ENCODE data around the gene PHIP.

PHIP gene

DNA sequence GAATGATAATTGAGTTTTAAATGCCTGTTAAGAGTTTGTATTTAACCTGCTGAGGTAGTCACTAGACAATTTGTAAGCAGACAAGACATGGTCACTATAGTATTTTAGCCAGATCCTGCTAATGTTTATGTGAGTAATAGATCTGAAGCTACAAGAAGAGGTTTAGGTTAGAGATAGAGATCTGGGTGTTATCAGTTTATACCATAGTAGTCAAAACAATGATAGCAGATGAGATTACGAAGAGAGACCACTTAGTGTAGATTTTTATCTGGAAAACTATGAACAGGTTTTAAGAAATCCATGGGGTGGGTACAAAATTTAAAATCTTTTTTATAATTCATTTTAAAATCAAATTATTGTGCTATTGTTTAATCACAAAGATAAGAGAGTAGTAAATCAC, 47.5 kb downstream of the PHIP start:
- Histone ChIP-seq H3K4me3 (ENCODE audit: low read length) (no peak overlapping the region), H3K27me3 (ENCODE audit: insufficient read depth, low read length) (no peaks in the 10 kb centered on the region), H3K9me3 (ENCODE audit: low read length) (no peaks in the 10 kb centered on the region), H3K4me1 (ENCODE audit: insufficient read depth, low read length) (no peaks in the 10 kb centered on the region), H3K36me3 (ENCODE audit: insufficient read depth, low read length) (peaks cover 48% of the 10 kb centered on the region), H2AFZ (ENCODE audit: low read depth, low read length) (no peak overlapping the region)

GRCh38 chr6:79030023-79030422, 48.0 kb downstream of the PHIP start:
- H3K27me3 ChIP-seq (ENCODE audit: insufficient read depth, low read length): no peaks in the 10 kb centered on the region
- no peak overlapping the region for H3K4me3 ChIP-seq (ENCODE audit: low read length)
- H2AFZ ChIP-seq (ENCODE audit: low read depth, low read length): no peak overlapping the region
- no peaks in the 10 kb centered on the region for H3K4me1 ChIP-seq (ENCODE audit: insufficient read depth, low read length)
- H3K9me3 ChIP-seq (ENCODE audit: low read length): no peaks in the 10 kb centered on the region
- peaks cover 48% of the 10 kb centered on the region for H3K36me3 ChIP-seq (ENCODE audit: insufficient read depth, low read length)

- Histone ChIP-seq H3K4me3 (ENCODE audit: low read length) (no peak overlapping the region), H3K36me3 (ENCODE audit: insufficient read depth, low read length) (peaks cover 51% of the 10 kb centered on the region), H3K27me3 (ENCODE audit: insufficient read depth, low read length) (no peaks in the 10 kb centered on the region), H2AFZ (ENCODE audit: low read depth, low read length) (no peak overlapping the region), H3K4me1 (ENCODE audit: insufficient read depth, low read length) (no peaks in the 10 kb centered on the region), H3K9me3 (ENCODE audit: low read length) (no peaks in the 10 kb centered on the region)
Measured at GRCh38 chr6:79028641-79029314, 49.3 kb downstream of the PHIP start.

GRCh38 chr6:79011940-79012339, 66.1 kb downstream of the PHIP start:
- Histone ChIP-seq H3K9me3 (ENCODE audit: low read length) (no peaks in the 10 kb centered on the region), H3K27me3 (ENCODE audit: insufficient read depth, low read length) (no peaks in the 10 kb centered on the region), H2AFZ (ENCODE audit: low read depth, low read length) (no peak overlapping the region), H3K36me3 (ENCODE audit: insufficient read depth, low read length) (peaks cover 63% of the 10 kb centered on the region), H3K4me1 (ENCODE audit: insufficient read depth, low read length) (no peaks in the 10 kb centered on the region), H3K4me3 (ENCODE audit: low read length) (no peak overlapping the region)

- Histone ChIP-seq H3K4me3 (ENCODE audit: low read length) (no peak overlapping the region), H3K27me3 (ENCODE audit: insufficient read depth, low read length) (no peaks in the 10 kb centered on the region), H2AFZ (ENCODE audit: low read depth, low read length) (no peak overlapping the region), H3K36me3 (ENCODE audit: insufficient read depth, low read length) (peaks cover 49% of the 10 kb centered on the region), H3K4me1 (ENCODE audit: insufficient read depth, low read length) (no peaks in the 10 kb centered on the region), H3K9me3 (ENCODE audit: low read length) (no peaks in the 10 kb centered on the region)
Measured at GRCh38 chr6:79010422-79010821, 67.6 kb downstream of the PHIP start.

- Histone ChIP-seq H3K4me1 (ENCODE audit: insufficient read depth, low read length) (no peaks in the 10 kb centered on the region), H3K4me3 (ENCODE audit: low read length) (no peak overlapping the region), H3K27me3 (ENCODE audit: insufficient read depth, low read length) (no peaks in the 10 kb centered on the region), H3K36me3 (ENCODE audit: insufficient read depth, low read length) (peaks cover 45% of the 10 kb centered on the region), H3K9me3 (ENCODE audit: low read length) (no peaks in the 10 kb centered on the region), H2AFZ (ENCODE audit: low read depth, low read length) (no peak overlapping the region)
Measured at GRCh38 chr6:79009819-79010218, 68.2 kb downstream of the PHIP start.

DNA sequence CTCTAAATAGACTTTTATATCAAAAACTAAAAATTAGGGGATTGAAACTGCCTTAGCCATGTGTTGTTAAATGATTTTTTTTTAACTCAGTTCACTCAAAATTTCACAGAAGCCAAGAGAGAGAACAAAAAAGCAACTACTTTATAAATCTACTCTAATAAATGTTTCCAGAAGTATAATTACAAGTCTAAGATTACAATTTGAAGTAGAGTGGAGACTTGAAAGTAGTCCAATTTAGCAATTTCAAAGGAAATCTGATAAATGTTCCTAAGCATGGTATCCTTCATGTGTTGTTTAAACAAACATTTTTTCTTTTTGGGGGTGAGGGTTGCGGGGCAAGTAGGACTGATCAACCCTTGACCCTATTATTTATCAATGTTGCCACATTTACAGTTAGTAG, 72.6 kb downstream of the PHIP start:
- Histone ChIP-seq H3K36me3 (ENCODE audit: insufficient read depth, low read length) (peaks cover 54% of the 10 kb centered on the region), H3K27me3 (ENCODE audit: insufficient read depth, low read length) (no peaks in the 10 kb centered on the region), H3K9me3 (ENCODE audit: low read length) (no peaks in the 10 kb centered on the region), H3K4me3 (ENCODE audit: low read length) (no peak overlapping the region), H3K4me1 (ENCODE audit: insufficient read depth, low read length) (no peaks in the 10 kb centered on the region), H2AFZ (ENCODE audit: low read depth, low read length) (no peak overlapping the region)

DNA sequence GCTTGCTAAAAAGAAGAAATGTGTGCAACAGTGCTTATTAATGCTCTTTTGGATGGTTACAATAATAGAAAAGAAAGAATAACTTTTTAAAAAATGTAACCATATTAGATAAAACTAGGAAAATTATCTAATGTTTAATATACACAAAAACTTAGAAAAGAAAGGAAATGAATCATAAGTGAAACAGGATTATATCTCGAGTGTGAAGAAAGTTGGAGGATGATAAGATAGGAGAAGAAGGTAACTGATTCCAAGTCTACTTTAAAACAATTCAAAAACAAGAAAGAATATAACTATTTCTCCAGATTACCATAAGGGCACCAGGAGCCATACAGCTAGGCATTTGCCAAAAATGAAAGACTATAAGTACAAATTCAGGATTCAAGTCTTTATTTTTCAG, 73.0 kb downstream of the PHIP start:
- no peak overlapping the region for H3K4me3 ChIP-seq (ENCODE audit: low read length)
- H3K9me3 ChIP-seq (ENCODE audit: low read length): no peaks in the 10 kb centered on the region
- H2AFZ ChIP-seq (ENCODE audit: low read depth, low read length): no peak overlapping the region
- H3K36me3 ChIP-seq (ENCODE audit: insufficient read depth, low read length): peaks cover 55% of the 10 kb centered on the region
- no peaks in the 10 kb centered on the region for H3K27me3 ChIP-seq (ENCODE audit: insufficient read depth, low read length)
- H3K4me1 ChIP-seq (ENCODE audit: insufficient read depth, low read length): no peaks in the 10 kb centered on the region

GRCh38 chr6:79004239-79004638, 73.8 kb downstream of the PHIP start:
- Histone ChIP-seq H2AFZ (ENCODE audit: low read depth, low read length) (no peak overlapping the region), H3K27me3 (ENCODE audit: insufficient read depth, low read length) (no peaks in the 10 kb centered on the region), H3K9me3 (ENCODE audit: low read length) (no peaks in the 10 kb centered on the region), H3K36me3 (ENCODE audit: insufficient read depth, low read length) (peaks cover 53% of the 10 kb centered on the region), H3K4me1 (ENCODE audit: insufficient read depth, low read length) (no peaks in the 10 kb centered on the region), H3K4me3 (ENCODE audit: low read length) (no peak overlapping the region)

DNA sequence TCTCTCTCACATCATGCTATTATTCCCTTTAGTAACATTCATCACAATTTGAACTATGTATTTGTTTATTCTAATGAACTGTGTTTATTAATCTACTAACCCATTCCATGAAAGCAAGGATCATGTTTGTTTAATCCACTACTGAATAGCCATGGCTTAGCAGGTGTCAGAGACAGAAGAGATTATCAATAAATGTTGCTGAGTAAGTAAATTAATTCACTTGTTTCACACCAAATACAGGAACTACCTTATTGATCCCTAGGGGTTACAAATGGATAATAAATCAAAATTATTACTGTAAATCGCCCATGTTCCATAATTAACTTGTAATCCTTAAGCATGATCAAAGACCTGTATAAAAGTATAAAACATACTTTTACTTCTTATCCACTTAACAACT, 76.6 kb downstream of the PHIP start:
- no peak overlapping the region for H3K4me3 ChIP-seq (ENCODE audit: low read length)
- H3K4me1 ChIP-seq (ENCODE audit: insufficient read depth, low read length): no peaks in the 10 kb centered on the region
- H2AFZ ChIP-seq (ENCODE audit: low read depth, low read length): no peak overlapping the region
- H3K27me3 ChIP-seq (ENCODE audit: insufficient read depth, low read length): no peaks in the 10 kb centered on the region
- peaks cover 2% of the 10 kb centered on the region for H3K9me3 ChIP-seq (ENCODE audit: low read length)
- H3K36me3 ChIP-seq (ENCODE audit: insufficient read depth, low read length): peaks cover 71% of the 10 kb centered on the region

DNA sequence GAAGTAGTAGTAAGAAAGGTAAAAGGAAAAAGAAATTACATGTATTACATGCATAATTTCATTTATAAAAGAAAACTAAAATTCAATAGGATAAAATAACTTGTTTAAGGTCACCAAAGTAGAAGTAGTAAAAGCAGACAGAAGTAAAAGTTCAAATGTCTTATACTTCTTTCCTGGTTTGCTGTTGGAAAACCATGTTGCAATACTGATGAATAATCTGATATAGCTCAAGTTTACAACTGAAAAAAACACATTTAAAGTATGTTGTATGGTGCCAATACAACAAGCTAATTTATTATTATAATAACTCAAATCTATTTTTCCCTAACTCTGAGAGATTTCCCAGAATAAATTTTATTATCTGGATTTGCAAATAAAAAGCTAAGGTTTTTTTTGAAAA, 78.3 kb downstream of the PHIP start:
- no peak overlapping the region for H3K4me3 ChIP-seq (ENCODE audit: low read length)
- H3K27me3 ChIP-seq (ENCODE audit: insufficient read depth, low read length): no peaks in the 10 kb centered on the region
- no peaks in the 10 kb centered on the region for H3K4me1 ChIP-seq (ENCODE audit: insufficient read depth, low read length)
- H3K9me3 ChIP-seq (ENCODE audit: low read length): peaks cover 4% of the 10 kb centered on the region
- H2AFZ ChIP-seq (ENCODE audit: low read depth, low read length): no peak overlapping the region
- peaks cover 88% of the 10 kb centered on the region for H3K36me3 ChIP-seq (ENCODE audit: insufficient read depth, low read length)

DNA sequence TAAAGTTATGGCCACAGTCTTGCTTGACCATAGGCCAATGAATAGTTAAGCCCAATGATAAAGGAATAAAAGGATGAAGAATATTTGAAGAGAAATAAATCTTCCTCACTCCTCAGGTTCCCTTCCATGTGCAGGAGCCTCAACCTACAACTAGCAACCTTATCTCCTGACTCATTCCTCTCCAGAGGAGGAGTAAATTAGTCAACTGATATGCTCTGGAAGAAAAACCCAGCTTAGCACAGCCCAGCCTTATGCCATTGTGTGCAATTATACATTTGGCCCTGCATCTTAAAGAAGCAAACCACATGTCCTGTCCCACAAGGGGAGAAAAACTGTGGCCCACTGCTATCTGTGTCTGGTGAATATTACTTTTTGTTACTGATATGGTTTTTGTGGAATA, 82.1 kb downstream of the PHIP start:
- H3K36me3 ChIP-seq (ENCODE audit: insufficient read depth, low read length): peaks cover 85% of the 10 kb centered on the region
- no peaks in the 10 kb centered on the region for H3K4me1 ChIP-seq (ENCODE audit: insufficient read depth, low read length)
- no peak overlapping the region for H2AFZ ChIP-seq (ENCODE audit: low read depth, low read length)
- no peaks in the 10 kb centered on the region for H3K27me3 ChIP-seq (ENCODE audit: insufficient read depth, low read length)
- H3K9me3 ChIP-seq (ENCODE audit: low read length): peaks cover 17% of the 10 kb centered on the region
- H3K4me3 ChIP-seq (ENCODE audit: low read length): no peak overlapping the region

GRCh38 chr6:78995346-78995745, 82.7 kb downstream of the PHIP start:
- Histone ChIP-seq H2AFZ (ENCODE audit: low read depth, low read length) (no peak overlapping the region), H3K4me1 (ENCODE audit: insufficient read depth, low read length) (no peaks in the 10 kb centered on the region), H3K36me3 (ENCODE audit: insufficient read depth, low read length) (peaks cover 85% of the 10 kb centered on the region), H3K4me3 (ENCODE audit: low read length) (no peak overlapping the region), H3K9me3 (ENCODE audit: low read length) (peaks cover 17% of the 10 kb centered on the region), H3K27me3 (ENCODE audit: insufficient read depth, low read length) (no peaks in the 10 kb centered on the region)

DNA sequence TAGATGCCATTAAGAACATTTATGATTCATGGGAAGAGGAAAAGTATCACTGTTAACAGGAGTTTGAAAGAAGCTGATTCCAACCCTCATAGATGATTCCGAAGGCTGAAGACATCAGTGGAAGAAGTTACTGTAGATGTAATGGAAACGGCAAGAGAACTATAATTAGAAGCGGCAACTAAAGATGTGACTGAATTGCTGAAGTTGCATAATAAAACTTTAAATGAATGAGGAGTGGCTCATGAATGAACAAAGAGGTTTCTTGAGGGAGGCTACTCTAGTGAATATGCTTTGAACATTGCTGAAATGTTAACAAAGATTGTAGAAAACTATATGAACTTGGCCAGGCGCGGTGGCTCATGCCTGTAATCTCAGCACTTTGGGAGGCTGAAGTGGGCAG, 84.1 kb downstream of the PHIP start:
- Histone ChIP-seq H3K9me3 (ENCODE audit: low read length) (peaks cover 17% of the 10 kb centered on the region), H2AFZ (ENCODE audit: low read depth, low read length) (no peak overlapping the region), H3K36me3 (ENCODE audit: insufficient read depth, low read length) (peaks cover 90% of the 10 kb centered on the region), H3K4me3 (ENCODE audit: low read length) (no peak overlapping the region), H3K27me3 (ENCODE audit: insufficient read depth, low read length) (no peaks in the 10 kb centered on the region), H3K4me1 (ENCODE audit: insufficient read depth, low read length) (no peaks in the 10 kb centered on the region)

Data from neuron (in vitro differentiated cells).